Left renal pelvis (tissue), 4 donors: ENCODE data around the gene RABGAP1L. TPM values are rescaled to one million over a fixed set of nuclear protein-coding genes. Genes with fewer than 3 reads are reported as not detected.

ENCODE experiments used
- DNase-seq, 4 donors: peaks; one replicate each; pipeline ENCODE4 v3.0.0-alpha.2; 2013; ENCODE audit warnings: low read depth in 4 of 4, low spot score in 3 of 4
- polyA plus RNA-seq, 4 donors: library from polyadenylated mRNA; unstranded; fragments of 120-200 nt; gene quantifications; one replicate each; pipeline ENCODE4 v1.2.1, GENCODE V29; 2013; ENCODE audit not compliant: insufficient read length in 4 of 4

RABGAP1L gene
- polyA plus RNA-seq, 4 donors = 23.9 to 32.5 (median 28.4) TPM

DNA sequence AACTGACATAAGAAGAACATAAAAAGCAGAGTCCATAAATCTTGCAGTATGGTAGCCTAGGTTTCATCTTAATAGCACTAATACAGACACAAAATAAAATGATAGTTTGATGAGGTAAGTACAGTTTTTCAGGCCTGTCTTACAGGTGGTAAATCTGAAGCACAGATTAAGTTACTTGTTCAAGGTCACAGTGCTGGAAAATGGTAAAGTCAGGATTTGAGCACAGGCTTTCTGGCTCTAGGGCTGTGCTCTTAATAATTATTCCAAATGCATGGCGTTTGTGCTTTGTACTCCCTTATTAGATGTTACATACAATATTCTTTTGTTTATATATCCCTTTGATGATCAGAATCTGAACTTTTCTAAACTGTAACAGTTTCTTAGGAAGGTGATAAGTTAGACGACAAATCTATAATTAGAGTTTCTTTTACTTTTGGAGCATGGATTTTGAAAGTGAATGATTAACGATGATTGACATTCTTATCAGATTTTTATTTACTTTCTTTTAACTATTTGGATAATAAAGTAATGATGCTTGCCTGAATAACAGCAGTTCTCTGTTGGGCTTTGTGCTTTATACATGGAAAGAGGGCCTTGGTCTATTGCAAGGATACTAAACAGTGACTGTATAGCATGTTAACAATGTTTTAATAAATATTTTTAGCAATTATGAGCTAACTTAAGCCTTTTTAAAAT lies 738.9 kb downstream of the RABGAP1L start:
- DNase-seq = no peak

DNA sequence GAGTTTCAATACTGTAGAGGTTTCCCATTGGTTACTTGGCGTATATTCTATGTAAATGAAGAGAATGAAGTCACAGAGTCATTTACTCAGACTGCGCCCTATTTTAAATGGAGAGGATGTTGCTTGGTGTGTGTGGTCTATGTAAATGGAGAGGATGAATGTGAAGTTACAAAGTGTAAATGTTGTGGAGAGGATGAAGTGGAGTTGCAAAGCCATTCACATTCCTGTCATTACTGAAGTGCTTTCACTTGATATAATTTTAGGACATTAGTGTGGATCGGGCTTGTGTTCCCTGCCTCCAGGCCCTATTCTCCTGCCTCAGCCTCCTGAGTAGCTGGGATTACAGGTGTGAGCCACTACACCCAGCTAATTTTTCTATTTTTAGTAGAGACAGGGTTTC lies 741.0 kb downstream of the RABGAP1L start:
- no peak for DNase-seq

DNA sequence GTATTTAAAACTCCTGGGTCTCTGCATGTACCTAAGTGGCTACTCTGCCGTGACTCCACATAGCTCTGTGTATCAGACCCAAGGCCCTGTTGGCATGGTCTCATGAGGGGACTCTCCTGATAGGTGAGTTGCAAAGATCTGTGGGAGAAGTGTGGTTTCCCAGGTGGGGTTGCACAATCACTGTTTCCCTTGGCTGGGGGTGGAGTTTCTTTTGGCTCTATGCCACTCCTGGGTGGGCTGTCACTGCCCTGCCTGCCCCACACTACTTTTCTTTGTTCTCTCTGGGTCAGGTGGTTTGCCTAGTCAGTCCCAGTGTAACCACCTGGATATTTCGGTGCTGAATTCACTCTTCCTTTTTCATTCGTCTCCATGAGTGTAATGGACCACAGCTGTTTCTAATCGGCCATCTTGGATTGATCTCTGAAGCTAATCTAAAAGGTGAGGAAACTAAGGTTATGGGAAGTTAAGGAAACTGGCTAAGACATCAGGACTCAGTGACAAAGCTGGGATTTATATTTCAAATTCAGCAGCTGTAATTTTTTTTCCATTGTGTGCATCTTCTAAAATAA lies 743.3 kb downstream of the RABGAP1L start:
- DNase-seq = no peak

DNA sequence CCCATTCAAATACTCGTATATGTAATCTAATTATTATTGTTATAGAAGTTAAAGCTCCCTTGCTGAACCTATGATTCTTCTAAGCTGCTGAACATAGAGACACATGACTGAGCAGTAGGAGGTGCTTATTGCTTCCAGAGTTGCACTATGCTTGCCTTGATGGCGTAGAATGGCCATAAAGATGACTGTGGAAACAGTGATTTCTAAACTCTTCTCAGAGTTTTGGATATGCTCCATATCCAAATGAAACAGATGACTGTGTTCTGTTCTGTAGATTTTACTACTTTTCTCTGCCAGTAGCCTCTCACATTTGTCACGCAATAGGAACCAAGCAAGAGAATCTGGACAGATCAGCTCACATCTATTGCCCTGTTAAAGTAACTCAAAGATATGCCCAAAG lies 752.3 kb downstream of the RABGAP1L start:
- DNase-seq = no peak

DNA sequence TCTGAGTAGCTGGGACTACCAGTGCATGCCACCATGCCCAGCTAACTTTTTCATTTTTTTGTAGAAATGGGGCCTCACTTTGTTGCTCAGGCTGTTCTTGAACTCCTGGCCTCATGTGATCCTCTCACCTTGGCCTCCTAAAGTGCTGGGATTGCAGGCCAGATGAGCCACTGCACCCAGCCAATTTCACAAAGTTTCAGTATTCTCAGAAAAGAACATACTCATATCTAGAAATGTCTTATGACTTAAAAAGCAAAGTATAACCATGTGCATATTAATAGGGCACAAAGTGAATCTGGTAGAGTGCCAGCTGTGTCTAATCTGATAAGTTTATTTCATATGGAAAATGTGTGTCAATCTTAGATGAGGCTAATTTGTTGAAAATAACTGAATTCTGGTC lies 752.9 kb downstream of the RABGAP1L start:
- DNase-seq = no peak

DNA sequence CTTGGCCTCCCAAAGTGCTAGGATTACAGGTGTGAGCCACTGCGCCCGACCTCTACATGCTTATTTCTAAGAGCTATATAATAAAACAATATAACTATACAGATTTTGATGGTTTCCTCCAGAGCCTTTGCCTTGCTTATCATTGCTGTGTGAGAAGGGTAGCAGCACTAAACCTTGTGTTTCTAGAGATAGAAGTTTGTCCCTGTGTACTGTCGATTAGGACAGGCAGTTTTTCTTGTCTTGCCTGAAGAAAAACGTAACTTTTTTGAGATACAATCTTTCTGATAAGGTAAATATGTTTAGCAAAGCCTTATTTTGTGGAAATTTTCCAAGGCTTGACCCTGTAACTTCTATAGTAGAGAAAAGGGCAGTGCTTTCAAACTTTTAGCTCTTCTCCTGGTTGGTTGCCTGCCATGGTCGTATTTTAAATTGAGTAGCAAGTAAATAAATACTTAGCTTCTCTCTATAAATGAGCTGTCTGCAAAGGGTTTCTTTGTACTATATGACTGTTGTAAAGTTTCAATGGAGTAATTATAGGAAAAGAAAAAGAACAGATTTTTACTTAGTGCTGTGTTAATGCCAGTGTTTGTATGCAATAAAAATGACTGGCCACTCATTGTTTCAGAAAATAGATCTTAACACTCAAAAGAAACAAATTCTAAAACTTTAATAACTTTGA lies 754.0 kb downstream of the RABGAP1L start:
- DNase-seq = no peak

DNA sequence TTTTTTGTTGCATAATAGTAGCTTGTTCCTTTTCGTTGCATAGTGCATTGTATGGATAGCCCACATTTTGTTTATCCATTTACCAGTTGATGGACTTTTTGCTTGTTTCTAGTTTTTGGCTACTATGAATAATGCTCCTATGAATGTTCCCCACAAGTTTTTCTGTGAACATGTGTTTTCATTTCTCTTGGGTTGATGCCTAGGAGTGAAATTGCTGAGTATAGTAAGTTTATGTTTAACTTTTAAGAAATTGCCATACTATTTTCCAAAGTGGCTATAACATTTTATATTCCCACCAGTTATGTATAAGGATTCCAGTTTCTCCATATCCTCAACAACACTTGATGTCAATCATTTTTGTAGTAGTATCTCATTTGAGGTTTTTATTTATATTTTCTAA lies 755.7 kb downstream of the RABGAP1L start:
- no peak for DNase-seq

DNA sequence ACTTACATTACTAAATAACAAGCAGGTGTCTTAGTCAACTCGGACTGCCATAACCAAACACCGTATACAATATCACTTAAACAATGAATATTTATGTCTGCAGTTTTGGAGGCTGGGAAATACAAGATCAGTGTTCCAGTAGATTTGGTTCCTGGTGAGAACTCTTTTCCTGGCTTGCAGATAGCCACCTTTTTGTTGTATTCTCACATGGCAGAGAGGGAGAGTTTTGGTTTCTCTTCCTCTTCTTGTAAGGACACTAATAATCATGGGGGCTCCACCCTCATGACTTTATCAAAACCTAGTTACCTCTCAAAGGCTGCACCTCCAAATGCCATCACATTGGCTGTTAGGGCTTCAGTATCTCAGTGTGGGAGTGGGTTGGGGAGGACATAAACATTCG lies 757.5 kb downstream of the RABGAP1L start:
- DNase-seq = no peak

DNA sequence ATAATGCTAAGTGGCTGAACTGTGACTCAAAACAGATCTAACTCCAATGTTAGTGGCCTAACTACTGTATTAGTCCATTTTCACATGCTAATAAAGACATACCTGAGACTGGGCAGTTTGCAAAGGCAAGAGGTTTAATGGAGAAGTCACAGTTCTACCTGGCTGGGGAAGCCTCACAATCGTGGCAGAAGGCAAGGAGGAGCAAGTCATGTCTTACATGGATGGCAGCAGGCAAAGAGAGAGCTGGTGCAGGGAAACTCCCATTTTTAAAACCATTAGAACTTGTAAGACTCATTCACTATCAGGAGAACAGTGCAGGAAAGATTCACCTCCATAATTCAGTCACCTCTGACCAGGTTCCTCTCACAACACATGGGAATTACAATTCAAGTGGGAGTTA lies 760.8 kb downstream of the RABGAP1L start:
- DNase-seq = no peak

DNA sequence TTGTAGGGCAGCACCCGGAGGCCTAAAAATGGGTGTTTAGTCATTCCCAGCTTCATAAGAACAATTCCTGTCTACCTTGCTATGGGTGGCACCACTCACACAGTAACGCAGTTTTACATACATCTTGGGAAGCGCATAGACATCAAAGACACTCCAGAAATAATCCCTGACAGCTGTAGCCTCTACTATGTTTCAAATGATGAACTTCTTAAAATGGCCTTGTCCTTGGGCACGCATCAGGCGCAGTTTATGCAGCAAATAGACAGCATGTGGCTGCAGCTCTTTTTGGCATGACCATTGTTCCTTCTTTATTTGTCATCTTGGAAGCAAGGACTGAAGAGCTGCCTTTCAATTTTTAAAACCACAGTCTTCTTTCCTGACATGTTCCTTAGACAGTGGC lies 762.8 kb downstream of the RABGAP1L start:
- DNase-seq = no peak

DNA sequence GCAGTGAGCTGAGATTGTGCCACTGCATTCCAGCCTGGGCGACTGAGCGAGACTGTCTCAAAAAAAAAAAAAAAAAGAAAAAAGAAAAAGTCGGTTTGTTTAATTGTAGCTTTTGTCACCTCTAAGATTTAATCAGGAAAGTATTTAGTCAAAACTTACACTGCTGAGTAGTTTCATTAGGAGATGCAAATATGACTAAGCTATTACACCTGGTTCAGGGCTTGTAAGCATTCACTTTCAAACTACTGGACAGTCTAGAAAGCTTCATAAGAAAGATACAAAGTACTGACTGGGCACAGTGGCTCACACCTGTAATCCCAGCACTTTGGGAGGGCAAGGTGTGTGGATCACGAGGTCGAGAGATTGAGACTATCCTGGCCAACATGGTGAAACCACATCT lies 764.5 kb downstream of the RABGAP1L start:
- DNase-seq = no peak

DNA sequence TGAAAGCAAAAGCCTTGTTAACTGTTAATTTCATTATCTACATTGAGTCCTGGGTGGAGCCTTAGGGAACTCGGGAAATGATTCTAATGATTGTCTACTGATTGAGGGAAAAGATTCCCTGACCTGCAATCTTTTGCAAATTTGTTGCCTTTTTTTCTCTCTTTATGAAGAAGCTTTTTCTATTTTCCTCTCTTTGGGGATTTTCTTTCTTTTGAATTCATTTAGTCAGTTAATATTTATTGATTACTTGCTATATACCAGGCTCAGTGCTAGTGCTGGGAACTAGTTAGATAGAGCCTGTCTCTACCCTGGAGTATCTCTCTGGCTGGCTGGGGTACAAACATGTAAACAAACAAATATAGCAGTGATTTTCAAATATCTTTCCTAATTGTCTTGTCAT lies 769.2 kb downstream of the RABGAP1L start:
- DNase-seq = no peak

DNA sequence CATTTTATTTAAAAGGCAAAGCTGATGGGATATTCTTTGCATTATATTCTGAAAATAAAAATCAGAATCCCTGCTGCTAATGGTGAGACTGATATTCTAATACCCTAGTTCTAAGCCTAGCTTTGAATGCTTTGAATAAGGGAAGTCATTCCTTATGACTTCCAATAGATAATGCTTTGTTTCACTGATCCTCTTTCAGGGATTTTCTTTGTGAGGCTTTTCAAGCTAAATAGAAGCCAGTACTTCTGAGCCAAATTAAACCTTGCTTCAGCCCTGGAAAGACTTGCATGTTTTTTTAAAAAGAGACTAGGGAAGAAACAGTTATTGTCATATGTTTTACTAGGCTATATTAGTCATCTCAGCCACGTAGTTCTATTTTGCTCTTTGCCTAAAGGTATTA lies 771.9 kb downstream of the RABGAP1L start:
- DNase-seq = no peak

DNA sequence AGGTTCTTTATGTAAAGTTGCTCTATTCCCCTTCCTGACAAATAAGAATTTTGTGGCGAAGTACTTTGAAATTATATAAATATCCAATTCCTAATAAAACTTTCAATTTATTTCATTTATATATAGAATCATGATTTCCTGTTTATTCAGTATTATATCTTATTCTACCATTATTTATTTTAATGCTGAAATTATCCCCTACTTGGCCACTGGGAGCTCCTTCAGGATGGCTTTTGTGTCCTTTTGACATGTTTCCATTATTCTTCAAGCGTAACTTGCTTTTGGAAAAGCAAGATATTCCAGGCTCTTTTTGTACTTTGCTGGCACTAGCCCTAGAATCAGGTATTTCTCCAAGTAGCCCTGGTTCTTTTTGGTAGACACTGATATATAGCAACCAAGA lies 773.3 kb downstream of the RABGAP1L start:
- DNase-seq = no peak

DNA sequence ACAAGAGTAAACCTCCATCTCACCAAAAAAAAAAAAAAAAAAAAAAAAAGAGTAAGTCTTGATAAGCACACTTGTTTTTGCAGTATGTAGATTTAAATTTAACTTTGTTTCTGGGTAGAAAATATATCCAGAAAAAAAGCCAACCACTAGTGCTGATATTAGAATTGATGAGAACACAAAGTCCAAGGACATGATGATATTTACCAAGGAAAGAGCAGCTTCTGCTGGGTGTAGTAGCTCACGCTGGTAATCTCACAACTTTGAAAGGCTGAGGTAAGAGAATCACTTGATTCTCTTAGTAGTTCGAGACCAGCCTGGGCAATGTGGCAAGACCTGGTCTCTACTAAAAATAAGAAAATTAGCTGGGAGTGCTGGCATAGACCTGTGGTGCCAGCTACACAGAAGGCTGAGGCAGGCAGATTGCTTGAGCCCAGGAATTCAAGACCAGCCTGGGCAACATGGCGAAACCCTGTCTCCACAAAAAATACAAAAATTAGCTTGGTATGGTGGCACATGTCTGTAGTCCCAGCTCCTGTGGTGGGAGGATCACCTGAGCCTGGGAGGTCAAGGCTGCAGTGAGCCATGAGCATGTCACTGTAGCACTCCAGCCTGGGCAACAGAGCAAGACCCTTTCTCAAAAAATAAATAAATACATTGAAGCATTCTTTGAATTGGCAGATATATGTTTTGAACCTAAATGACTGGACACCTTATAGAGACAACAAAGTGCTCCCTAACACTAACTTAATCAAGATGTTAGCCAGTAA lies 776.8 kb downstream of the RABGAP1L start:
- DNase-seq = no peak

DNA sequence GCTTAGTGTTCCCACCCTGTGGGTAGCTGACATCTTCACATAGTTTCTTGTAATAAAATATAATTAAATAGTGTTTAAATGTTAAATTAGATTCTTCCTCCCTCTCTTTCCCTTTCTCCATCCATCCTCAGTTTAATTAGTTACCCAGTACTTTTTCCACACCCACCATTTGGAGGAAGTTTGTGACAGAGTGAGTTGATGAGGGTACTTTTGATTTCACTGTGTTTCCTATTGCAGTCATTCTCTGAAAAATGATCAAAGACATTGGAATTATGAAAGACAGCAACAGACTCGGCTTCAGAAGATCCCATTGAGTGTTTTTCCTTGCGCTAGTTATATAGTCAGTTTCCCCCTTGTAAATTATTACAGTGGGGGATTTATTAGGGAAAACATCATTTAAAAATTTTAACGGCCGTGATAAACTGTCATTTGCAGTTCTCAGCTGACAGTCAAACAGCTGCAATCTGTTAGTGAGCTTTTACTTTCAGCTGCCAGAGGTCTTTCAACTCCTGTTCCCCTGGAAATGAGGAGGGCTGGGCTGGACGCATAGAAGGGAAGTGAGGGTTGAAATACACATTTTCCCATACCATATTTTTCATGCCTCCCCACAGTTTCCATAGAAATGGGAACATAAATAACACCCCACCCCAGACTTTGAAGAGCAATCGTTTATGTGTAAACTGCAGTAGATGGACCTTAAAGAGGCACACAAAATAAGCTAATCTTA lies 779.1 kb downstream of the RABGAP1L start:
- peak; percentile 31 to 53 (median 41) for DNase-seq

DNA sequence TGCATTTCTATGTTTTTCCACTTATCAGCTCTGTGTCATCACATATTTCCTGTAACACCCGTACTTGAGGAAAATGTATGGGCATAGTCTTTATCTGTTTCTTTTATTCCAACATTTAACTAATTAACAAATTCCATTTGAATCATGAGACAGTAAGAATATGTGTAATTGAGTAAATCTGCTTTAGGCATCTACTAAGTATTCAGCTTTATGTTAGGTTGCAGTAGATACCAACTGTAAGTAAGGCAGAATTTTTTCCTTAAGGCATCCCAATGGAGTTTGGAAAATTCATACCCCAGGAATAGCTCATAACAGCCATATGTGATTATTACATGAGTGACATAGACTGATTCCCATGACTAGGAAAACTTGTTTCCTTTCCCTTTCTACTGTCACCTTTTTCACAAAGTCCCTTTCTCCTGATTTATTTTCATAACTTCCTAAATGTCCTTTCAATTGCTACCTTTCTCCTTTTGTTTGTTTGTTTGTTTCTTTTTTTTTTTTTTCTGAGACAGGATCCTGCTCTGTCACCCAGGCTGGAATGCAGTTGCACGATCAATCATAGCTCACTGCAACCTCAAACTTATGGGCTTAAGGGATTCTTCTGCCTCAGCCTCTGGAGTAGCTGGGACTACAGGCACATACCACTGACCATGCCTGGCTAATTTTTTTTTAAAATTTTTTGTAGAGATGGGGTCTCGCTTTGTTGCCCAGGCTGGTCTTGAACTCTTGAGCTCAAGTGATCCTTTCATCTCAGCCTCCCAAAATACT lies 780.6 kb downstream of the RABGAP1L start:
- DNase-seq = no peak

DNA sequence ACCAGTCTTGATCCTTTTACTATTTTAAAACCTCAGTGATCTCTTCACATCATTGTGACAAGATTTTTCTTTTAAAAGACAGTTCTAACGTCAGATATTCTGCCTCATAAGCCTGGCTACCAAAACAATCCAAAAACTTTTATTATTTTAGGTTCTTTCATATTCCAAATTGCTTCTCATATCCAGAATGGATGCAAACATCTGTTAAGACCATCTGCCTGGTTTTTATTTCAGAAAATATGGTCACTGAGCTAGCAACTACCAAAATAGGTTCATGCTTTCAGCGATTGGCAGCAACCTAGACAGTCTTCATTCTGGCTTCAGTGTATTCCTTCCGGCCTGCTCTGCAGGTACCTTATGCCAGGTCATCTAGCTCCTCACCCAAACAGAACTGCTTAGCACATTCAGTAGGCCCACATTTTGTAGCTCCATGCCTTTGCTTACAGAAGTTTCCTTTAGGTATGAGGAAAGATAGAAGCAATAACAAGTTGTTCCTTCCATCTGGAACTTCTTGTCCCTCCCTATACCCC lies 781.4 kb downstream of the RABGAP1L start:
- DNase-seq = no peak

DNA sequence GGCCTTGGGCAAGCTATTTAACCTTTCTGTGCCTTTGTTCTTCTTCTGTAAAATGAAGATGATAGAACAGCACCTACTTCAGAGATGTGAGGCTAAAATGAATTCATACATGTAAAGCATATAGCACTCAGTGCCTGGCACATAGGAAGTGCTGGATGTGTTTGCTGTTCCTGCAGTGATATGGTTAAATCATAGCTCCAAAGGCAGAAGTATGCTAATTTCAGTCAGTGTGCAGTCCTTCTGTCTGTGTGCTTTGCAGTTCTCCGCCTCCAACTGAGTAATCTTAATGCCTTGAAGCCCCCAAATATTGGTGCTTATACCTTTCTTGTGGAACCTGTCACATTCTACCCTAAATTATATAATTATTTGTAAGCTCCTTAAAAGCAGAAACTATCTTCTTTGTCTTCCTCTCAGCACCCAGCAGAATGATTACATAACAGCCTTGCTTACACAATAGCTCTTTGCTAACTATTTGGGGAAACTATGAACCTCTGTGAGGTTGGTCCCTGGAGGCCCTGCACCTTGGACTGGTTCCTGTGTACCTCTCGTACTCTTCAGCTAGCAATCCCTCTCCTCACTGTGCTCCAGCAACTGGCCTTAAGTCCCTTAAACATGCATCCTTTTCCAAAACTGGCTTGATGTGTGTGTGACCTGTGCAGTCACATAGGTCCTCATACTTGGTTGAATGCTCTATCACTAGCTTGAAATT lies 783.4 kb downstream of the RABGAP1L start:
- no peak for DNase-seq
